Thyroid gland (tissue), 4 donors: ENCODE results near the gene GABRR1. TPM values are rescaled to one million over a fixed set of nuclear protein-coding genes. Genes with fewer than 3 reads are reported as not detected.

Source experiments
- DNase-seq, 2 donors: peaks; one replicate each; pipeline ENCODE4 v3.0.0-alpha.2; 2019
- H3K27ac ChIP-seq, 3 donors: fragments of 200-600 bp; sonication (generic); 1 replicate in 2 of 3; 2 replicates in 1 of 3; pipeline ENCODE4 v1.5.1; 2016 to 2019; ENCODE audit warnings: mild to moderate bottlenecking in 1 of 3, moderate library complexity in 1 of 3
- H3K27me3 ChIP-seq: fragments of 200-600 bp; sonication (generic); one replicate; pipeline ENCODE4 v1.5.1; 2019
- H3K36me3 ChIP-seq, 2 donors: fragments of 200-600 bp; sonication (generic); one replicate each; pipeline ENCODE4 v1.5.1; 2016 to 2019
- H3K4me1 ChIP-seq, 2 donors: fragments of 200-600 bp; sonication (generic); one replicate each; pipeline ENCODE4 v1.5.1; 2017 to 2019
- H3K4me3 ChIP-seq, 3 donors: fragments of 200-600 bp; sonication (generic); replicated peaks in 1 of 3; 1 replicate in 2 of 3; 2 replicates in 1 of 3; pipeline ENCODE4 v1.5.1; 2016; ENCODE audit warnings: mild to moderate bottlenecking in 1 of 3
- H3K9me3 ChIP-seq: fragments of 200-600 bp; sonication (generic); one replicate; pipeline ENCODE4 v1.5.1; 2017
- POLR2A ChIP-seq, 2 donors: fragments of 450-650 bp; IDR thresholded peaks; one replicate each; pipeline ENCODE4 v1.6.1; 2017; ENCODE audit warnings: antibody characterized with exemption in 2 of 2, mild to moderate bottlenecking in 2 of 2, moderate library complexity in 1 of 2
- WGBS, 2 donors: methylation state at CpG; one replicate each; pipeline ENCODE4 v1.1.5; 2017; 5-methylcytosine and 5-hydroxymethylcytosine counted together
- intact Hi-C: fragments of 100-400 bp; cut with DNase I; formaldehyde crosslinking; loops from one replicate; pipeline ENCODE4 v1.15.1; 2023
- total RNA-seq, 4 donors: library from RNA; depleted of rRNA; stranded (reverse); fragments of >200 nt; gene quantifications; one replicate each; pipeline ENCODE4 v1.2.3, GENCODE V29; 2016
- TF ChIP-seq, protein P1 (sequence below), 6 experiments: fragments of 200-600 bp in 3 of 6; fragments of 450-650 bp in 3 of 6; sonication (generic) in 3 of 6; IDR thresholded peaks; one replicate each; pipeline ENCODE4 v1.5.1; 2016 to 2019; ENCODE audit warnings: antibody characterized with exemption in 6 of 6, mild to moderate bottlenecking in 2 of 6, inconsistent platforms in 1 of 6, moderate library complexity in 1 of 6

The GABRR1 gene
- total RNA-seq, 4 donors from 2014 or later = not detected

DNA sequence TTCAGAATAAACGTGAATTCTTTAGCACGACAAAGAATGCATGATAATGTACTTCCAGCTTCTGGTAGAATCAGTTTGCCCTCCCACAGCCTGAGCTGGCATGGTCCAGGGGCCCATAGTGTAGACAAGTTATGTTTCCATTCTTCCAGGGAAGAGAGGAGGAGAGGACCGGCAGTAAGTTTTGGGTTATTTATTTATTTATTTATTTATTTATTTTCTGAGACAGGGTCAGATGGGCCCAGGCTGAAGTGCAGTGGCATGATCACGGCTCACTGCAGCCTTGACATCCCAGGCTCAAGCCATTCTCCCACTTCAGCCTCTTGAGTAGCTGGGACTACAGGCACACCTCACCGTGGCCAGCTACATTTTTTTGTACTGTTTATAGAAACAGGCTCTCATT lies 4.7 kb downstream of the GABRR1 start:
- intact Hi-C loops = no loop called here
- DNase-seq = no peak
- no peaks in the 10 kb centered on the region for H3K9me3 ChIP-seq
- TF ChIP-seq POLR2A (IDR thresholded peaks at IDR 0.05) = no peak
- TF ChIP-seq, protein P1, sequence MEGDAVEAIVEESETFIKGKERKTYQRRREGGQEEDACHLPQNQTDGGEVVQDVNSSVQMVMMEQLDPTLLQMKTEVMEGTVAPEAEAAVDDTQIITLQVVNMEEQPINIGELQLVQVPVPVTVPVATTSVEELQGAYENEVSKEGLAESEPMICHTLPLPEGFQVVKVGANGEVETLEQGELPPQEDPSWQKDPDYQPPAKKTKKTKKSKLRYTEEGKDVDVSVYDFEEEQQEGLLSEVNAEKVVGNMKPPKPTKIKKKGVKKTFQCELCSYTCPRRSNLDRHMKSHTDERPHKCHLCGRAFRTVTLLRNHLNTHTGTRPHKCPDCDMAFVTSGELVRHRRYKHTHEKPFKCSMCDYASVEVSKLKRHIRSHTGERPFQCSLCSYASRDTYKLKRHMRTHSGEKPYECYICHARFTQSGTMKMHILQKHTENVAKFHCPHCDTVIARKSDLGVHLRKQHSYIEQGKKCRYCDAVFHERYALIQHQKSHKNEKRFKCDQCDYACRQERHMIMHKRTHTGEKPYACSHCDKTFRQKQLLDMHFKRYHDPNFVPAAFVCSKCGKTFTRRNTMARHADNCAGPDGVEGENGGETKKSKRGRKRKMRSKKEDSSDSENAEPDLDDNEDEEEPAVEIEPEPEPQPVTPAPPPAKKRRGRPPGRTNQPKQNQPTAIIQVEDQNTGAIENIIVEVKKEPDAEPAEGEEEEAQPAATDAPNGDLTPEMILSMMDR (IDR thresholded peaks at IDR 0.05) = no peak
- no peak overlapping the region for H3K27ac ChIP-seq
- WGBS, 2 donors = 42 to 50% methylated on average over 5 of the region's 5 CpGs
- H3K36me3 ChIP-seq = no peaks in the 10 kb centered on the region
- no peak overlapping the region for H3K4me3 ChIP-seq
- H3K4me1 ChIP-seq = no peaks in the 10 kb centered on the region
- H3K27me3 ChIP-seq = no peaks in the 10 kb centered on the region

- Histone ChIP-seq H3K4me3 (no peak overlapping the region), H3K27me3 (no peaks in the 10 kb centered on the region), H3K27ac (no peak overlapping the region), H3K36me3 (no peaks in the 10 kb centered on the region), H3K9me3 (no peaks in the 10 kb centered on the region), H3K4me1 (no peaks in the 10 kb centered on the region)
- intact Hi-C loops = no loop called here
- WGBS, 2 donors = 94% methylated on average over 6 of the region's 6 CpGs
- DNase-seq = no peak
- TF ChIP-seq, protein P1 (IDR thresholded peaks at IDR 0.05) = no peak
- no peak for TF ChIP-seq POLR2A (IDR thresholded peaks at IDR 0.05)
Measured at GRCh38 chr6:89209457-89209856, 7.7 kb downstream of the GABRR1 start.

DNA sequence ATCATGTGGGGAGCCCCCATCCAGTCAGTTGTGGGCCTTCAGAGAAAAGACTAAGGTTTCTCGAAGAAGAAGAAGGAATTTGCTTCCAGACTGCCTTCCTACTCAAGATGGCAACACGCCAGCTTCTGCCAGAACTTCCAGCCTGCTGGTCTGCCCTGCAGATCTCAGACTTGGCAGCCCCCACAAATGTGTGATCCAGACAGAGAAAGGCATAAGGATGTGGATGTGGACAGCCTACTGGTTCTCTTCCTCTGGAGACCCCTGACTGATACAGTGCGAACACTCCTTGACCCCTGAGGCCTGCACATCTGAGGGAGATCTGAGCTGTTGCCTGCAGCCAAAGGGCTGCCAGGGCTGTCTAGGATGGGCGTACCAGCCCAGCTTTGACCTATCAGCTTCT lies 8.6 kb downstream of the GABRR1 start:
- Histone ChIP-seq H3K9me3 (no peaks in the 10 kb centered on the region), H3K27me3 (no peaks in the 10 kb centered on the region), H3K36me3 (no peaks in the 10 kb centered on the region), H3K27ac (no peak overlapping the region), H3K4me3 (no peak overlapping the region), H3K4me1 (no peaks in the 10 kb centered on the region)
- intact Hi-C loops = no loop called here
- no peak for TF ChIP-seq POLR2A (IDR thresholded peaks at IDR 0.05)
- TF ChIP-seq, protein P1 (IDR thresholded peaks at IDR 0.05) = no peak
- whole genome bisulfite sequencing, 2 donors = 47 to 83% methylated on average over 2 to 4 of the region's 4 CpGs
- DNase-seq = no peak

DNA sequence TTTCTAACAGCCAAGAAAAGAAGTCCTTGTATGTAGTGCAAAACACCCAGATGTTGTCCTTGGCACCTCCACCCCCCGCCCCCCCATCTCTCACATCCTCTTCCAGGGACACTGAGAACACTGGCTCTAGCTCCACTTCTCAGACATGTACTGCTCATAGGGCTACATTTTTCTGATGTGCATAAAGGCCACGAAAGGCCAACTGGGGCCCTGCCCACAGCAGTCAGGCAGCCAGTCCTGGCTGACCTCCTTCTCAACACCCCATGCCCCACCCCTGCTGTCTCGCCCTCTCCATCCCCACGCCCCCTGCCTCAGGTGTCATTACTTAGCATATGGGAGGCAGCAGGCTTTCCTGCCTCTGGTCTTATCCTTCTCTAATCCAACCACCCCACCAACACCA lies 11.3 kb downstream of the GABRR1 start:
- WGBS, 2 donors = 67% methylated on average over 4 of the region's 4 CpGs
- no peaks in the 10 kb centered on the region for H3K27me3 ChIP-seq
- H3K36me3 ChIP-seq = no peaks in the 10 kb centered on the region
- TF ChIP-seq, protein P1 (IDR thresholded peaks at IDR 0.05) = no peak
- TF ChIP-seq POLR2A (IDR thresholded peaks at IDR 0.05) = no peak
- intact Hi-C loops = no loop called here
- H3K4me1 ChIP-seq = no peaks in the 10 kb centered on the region
- no peak overlapping the region for H3K4me3 ChIP-seq
- no peak overlapping the region for H3K27ac ChIP-seq
- H3K9me3 ChIP-seq = no peaks in the 10 kb centered on the region
- DNase-seq = no peak

DNA sequence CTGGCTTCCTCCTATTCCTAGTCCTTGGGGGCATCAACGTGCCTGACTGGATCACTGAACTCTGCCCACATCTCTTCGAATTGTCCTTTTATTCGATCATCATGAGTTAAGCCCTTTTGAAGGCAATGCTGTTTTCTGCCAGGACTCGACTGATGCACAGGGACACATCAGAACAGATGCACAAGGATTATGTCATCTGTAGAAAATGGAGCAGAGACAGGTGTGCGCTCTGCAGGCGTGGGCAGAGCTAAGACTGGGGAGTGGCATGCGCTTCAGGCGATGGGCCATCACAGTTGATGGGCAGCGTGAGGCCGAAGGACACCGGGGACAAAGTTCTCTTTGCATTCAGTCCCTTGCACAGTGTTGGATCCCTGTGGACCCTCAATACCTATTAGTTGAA lies 13.1 kb downstream of the GABRR1 start:
- H3K4me3 ChIP-seq = no peak overlapping the region
- no peaks in the 10 kb centered on the region for H3K4me1 ChIP-seq
- no peaks in the 10 kb centered on the region for H3K27me3 ChIP-seq
- H3K36me3 ChIP-seq = no peaks in the 10 kb centered on the region
- TF ChIP-seq, protein P1 (IDR thresholded peaks at IDR 0.05) = no peak
- no peak for TF ChIP-seq POLR2A (IDR thresholded peaks at IDR 0.05)
- WGBS, 2 donors = 92 to 94% methylated on average over 11 of the region's 11 CpGs
- H3K9me3 ChIP-seq = no peaks in the 10 kb centered on the region
- no peak for DNase-seq
- H3K27ac ChIP-seq = no peak overlapping the region
- intact Hi-C loops = no loop called here
